ENCODE measurements around the gene SIVA1. TPM values are rescaled to one million over a fixed set of nuclear protein-coding genes. Genes with fewer than 3 reads are reported as not detected.
A peak's percentile ranks its signal among the peaks of the same experiment; 100 is the strongest.

Gene SIVA1
- total RNA-seq, 1 experiment from 2014 or later, result 169 TPM

GRCh38 chr14:104800771-104801519, 48.0 kb downstream of the SIVA1 start, which contains the start of gene ZBTB42:
TSS of gene ZBTB42 (plus strand) at chr14:104801101. CDS start at chr14:104801198, 97 bp downstream.
- H3K27me3 ChIP-seq, result no peaks in the 10 kb centered on the region
- peak within 1 kb of the TSS; percentile 47 for H3K4me3 ChIP-seq
- no peaks in the 10 kb centered on the region for H3K9me3 ChIP-seq
- no peaks in the 10 kb centered on the region for H3K36me3 ChIP-seq
- peak; percentile 50 for DNase-seq

GRCh38 chr14:104801520-104802393, 48.8 kb downstream of the SIVA1 start:
- no peak for DNase-seq
- Histone ChIP-seq H3K4me3 (no peak overlapping the region), H3K27me3 (no peaks in the 10 kb centered on the region), H3K9me3 (no peaks in the 10 kb centered on the region), H3K36me3 (no peaks in the 10 kb centered on the region)

GRCh38 chr14:104802394-104803184, 49.6 kb downstream of the SIVA1 start:
- Histone ChIP-seq H3K36me3 (no peaks in the 10 kb centered on the region), H3K9me3 (no peaks in the 10 kb centered on the region), H3K27me3 (no peaks in the 10 kb centered on the region), H3K4me3 (no peak overlapping the region)
- no peak for DNase-seq

- Histone ChIP-seq H3K4me3 (no peak overlapping the region), H3K27me3 (no peaks in the 10 kb centered on the region), H3K9me3 (no peaks in the 10 kb centered on the region), H3K36me3 (no peaks in the 10 kb centered on the region)
- DNase-seq, result no peak
Measured at GRCh38 chr14:104803280-104803911, 50.4 kb downstream of the SIVA1 start.

- H3K9me3 ChIP-seq, result no peaks in the 10 kb centered on the region
- H3K4me3 ChIP-seq, result no peak overlapping the region
- no peak for DNase-seq
- no peaks in the 10 kb centered on the region for H3K27me3 ChIP-seq
- no peaks in the 10 kb centered on the region for H3K36me3 ChIP-seq
Measured at GRCh38 chr14:104803912-104804410, 51.0 kb downstream of the SIVA1 start.

- Histone ChIP-seq H3K27me3 (no peaks in the 10 kb centered on the region), H3K4me3 (no peak overlapping the region), H3K36me3 (no peaks in the 10 kb centered on the region), H3K9me3 (no peaks in the 10 kb centered on the region)
- DNase-seq, result no peak
Measured at GRCh38 chr14:104804481-104805325, 51.8 kb downstream of the SIVA1 start.

- H3K9me3 ChIP-seq, result no peaks in the 10 kb centered on the region
- H3K36me3 ChIP-seq, result no peaks in the 10 kb centered on the region
- H3K4me3 ChIP-seq, result no peak overlapping the region
- no peaks in the 10 kb centered on the region for H3K27me3 ChIP-seq
- peak; percentile 87 for DNase-seq
Measured at GRCh38 chr14:104805326-104805678, 52.4 kb downstream of the SIVA1 start.

GRCh38 chr14:104805941-104806624, 53.1 kb downstream of the SIVA1 start:
- no peak overlapping the region for H3K4me3 ChIP-seq
- no peaks in the 10 kb centered on the region for H3K27me3 ChIP-seq
- no peaks in the 10 kb centered on the region for H3K9me3 ChIP-seq
- no peak for DNase-seq
- no peaks in the 10 kb centered on the region for H3K36me3 ChIP-seq

GRCh38 chr14:104806625-104807465, 53.9 kb downstream of the SIVA1 start:
- DNase-seq, result no peak
- H3K9me3 ChIP-seq, result no peaks in the 10 kb centered on the region
- H3K36me3 ChIP-seq, result no peaks in the 10 kb centered on the region
- no peak overlapping the region for H3K4me3 ChIP-seq
- H3K27me3 ChIP-seq, result no peaks in the 10 kb centered on the region

- H3K36me3 ChIP-seq, result no peaks in the 10 kb centered on the region
- no peak overlapping the region for H3K4me3 ChIP-seq
- H3K9me3 ChIP-seq, result no peaks in the 10 kb centered on the region
- no peaks in the 10 kb centered on the region for H3K27me3 ChIP-seq
- no peak for DNase-seq
Measured at GRCh38 chr14:104808456-104808855, 55.5 kb downstream of the SIVA1 start.

Other genes with a start within 250 kb of the SIVA1 start
- not detected in 2 replicates for gene C14orf180, start 173.4 kb upstream of the SIVA1 start, total RNA-seq (2014; rRNA removed; shearing (Covaris generic); ENCODE audit: low replicate concordance)
- 1.1 TPM in 1 of 2 replicates, not detected in the other for gene TMEM179, start 148.4 kb upstream of the SIVA1 start, total RNA-seq (2014; rRNA removed; shearing (Covaris generic); ENCODE audit: low replicate concordance)
- 15.5 and 31.4 TPM in 2 replicates for gene INF2, start 63.5 kb upstream of the SIVA1 start, total RNA-seq (2014; rRNA removed; shearing (Covaris generic); ENCODE audit: low replicate concordance)
- 4.0 and 4.2 TPM in 2 replicates for gene ADSS1, start 28.9 kb upstream of the SIVA1 start, total RNA-seq (2014; rRNA removed; shearing (Covaris generic); ENCODE audit: low replicate concordance)
- gene AKT1, start 42.6 kb downstream of the SIVA1 start, total RNA-seq (2014; rRNA removed; shearing (Covaris generic); ENCODE audit: low replicate concordance), result 118 and 140 TPM in 2 replicates
- gene ZBTB42, start 48.0 kb downstream of the SIVA1 start, total RNA-seq (2014; rRNA removed; shearing (Covaris generic); ENCODE audit: low replicate concordance), result 2.5 and 3.9 TPM in 2 replicates
- 7.5 and 13.6 TPM in 2 replicates for gene CEP170B, start 112.1 kb downstream of the SIVA1 start, total RNA-seq (2014; rRNA removed; shearing (Covaris generic); ENCODE audit: low replicate concordance)
- not detected in 2 replicates for gene PLD4, start 171.7 kb downstream of the SIVA1 start, total RNA-seq (2014; rRNA removed; shearing (Covaris generic); ENCODE audit: low replicate concordance)
- 26.9 and 31.3 TPM in 2 replicates for gene AHNAK2, start 225.2 kb downstream of the SIVA1 start, total RNA-seq (2014; rRNA removed; shearing (Covaris generic); ENCODE audit: low replicate concordance)
- 7.2 and 10.8 TPM in 2 replicates for gene CLBA1, start 232.6 kb downstream of the SIVA1 start, total RNA-seq (2014; rRNA removed; shearing (Covaris generic); ENCODE audit: low replicate concordance)

Data from MG63 (cell line).